Cardiac septum (tissue), 1 donor: ENCODE results near the gene TTLL11. TPM values are rescaled to one million over a fixed set of nuclear protein-coding genes. Genes with fewer than 3 reads are reported as not detected.
A peak's percentile ranks its signal among the peaks of the same experiment; 100 is the strongest.

Source experiments
- DNase-seq: peaks from one replicate; pipeline ENCODE4 v3.0.0-alpha.2; 2020; ENCODE audit warnings: low spot score
- intact Hi-C: fragments of 100-400 bp; cut with DNase I; formaldehyde crosslinking; loops from one replicate; pipeline ENCODE4 v1.14.0; 2022
- total RNA-seq: library from RNA; stranded (reverse); fragmentation: NEBNext Ultra II Directional; extraction: Animal tissue kit (Norgen Biotek cat#: 25700); gene quantifications from one replicate; pipeline ENCODE4 v1.2.1, GENCODE V29; 2021
- donor health status: DM: no; HTN: no; CAD: no.

TTLL11 gene
- total RNA-seq, 1 donor from 2014 or later: 12.6 TPM

DNA sequence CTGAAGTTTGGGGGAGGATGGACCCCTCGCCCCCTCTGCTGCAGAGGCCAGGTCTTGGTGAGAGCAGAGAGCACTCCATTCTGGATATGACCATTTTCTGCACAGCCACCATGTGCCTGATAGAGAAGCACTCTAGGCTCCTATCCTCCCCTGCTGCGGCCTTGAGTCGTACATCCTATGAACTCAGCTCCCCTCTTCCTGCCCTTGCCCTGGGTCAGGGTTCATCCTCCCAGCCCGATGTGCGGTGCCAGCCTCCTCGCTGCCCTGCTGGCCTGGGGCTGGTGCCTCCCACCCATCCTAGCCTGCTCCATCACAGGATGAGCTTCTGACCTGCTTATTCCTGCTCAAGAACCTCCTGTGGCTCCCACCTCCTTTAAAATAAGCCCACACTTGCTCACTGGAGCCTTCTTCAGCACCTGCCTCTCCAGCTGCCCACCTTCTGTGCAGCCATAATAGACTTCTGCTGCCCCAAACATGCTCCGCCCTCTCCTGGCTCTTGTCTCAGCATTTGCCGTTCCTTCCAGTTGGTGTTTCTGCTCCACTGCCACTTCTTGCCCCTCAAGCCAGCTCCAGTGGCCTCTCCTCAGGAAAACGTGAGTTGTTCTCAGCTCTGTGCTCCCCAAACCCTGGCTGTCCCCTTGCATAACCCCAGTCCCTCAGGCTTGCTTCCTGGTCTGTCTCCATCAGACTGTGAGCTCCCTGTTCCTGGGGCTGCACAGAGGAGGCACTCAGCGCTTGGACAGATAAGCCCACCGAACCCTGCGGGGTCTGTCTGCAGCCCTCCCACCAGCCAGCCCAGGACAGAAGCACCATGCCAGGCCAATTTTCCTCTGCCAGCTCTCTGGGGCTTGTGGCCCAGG lies 22.3 kb upstream of the TTLL11 start:
- intact Hi-C loops: no loop called here
- DNase-seq: no peak

DNA sequence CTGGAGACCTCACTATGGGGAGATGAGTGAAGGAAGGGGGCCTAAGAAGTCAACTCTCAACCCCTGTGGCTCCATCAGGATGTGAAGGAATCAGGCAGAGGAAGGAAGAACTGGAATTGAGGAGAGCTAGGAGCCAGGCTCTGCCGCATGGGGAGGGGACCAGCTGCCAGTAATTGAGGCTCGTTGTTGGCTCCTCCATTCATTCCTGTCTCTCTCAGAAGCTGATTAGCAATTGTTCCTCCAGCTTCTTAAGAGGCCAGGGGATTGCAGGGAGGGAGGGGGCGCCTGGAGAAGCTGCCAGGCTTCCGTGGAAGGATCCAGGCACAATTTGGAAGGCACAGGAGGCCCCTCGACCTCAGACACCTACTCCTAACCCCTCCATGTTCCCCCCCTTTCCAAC lies 20.5 kb upstream of the TTLL11 start:
- intact Hi-C loops: no loop called here
- no peak for DNase-seq

DNA sequence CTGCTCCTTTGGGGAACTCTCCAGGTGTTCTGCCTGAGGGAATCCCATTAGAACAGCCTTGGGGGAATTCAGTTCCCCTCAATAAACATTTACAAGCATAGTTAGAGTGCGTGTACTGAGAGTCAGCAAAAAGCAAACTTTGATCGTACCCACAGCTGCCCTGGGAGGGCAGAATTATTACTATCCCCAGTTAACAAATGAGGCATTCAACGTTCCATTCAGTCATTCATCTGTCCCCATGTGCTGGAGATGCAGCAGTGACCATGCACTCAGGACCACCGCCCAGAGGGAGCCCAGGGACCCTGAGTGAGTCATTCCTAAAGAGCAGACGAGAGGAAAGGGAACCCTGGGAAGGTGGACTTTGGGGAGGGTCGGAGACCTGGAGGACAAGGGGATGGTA lies 19.1 kb upstream of the TTLL11 start:
- intact Hi-C loops: no loop called here
- DNase-seq: no peak

DNA sequence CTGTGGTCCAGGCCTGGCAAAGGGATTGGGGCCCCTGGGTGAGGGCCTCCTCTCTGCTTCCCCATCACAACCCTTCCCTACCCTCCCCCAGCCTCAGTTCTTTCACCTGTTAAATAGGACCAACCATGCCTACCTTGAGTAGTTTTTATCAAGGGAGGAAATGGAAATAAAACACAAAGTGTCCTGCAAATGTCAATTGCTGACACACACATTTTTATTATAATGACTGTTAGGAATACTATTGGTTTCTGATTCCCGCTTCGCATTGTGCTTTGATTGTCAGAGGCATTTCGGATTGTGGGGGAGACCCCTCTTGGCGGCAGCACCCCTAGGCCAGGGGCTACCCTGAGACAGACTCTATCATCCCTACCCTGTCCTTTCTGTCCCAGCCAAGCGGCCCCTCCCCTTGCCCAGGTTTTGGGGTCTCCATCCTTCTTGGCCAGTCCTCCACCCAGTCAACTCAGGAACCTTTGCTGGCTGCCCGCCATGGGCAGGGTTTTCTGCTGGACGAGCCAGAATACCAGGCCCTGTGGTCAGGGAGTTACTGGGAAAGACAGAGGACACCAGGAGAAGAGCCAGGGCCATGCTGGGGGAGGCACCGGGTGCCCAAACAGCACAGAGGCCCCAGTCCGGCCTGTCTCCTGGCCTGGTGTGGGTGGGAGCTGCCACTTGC lies 18.4 kb upstream of the TTLL11 start:
- intact Hi-C loops: no loop called here
- DNase-seq: no peak

DNA sequence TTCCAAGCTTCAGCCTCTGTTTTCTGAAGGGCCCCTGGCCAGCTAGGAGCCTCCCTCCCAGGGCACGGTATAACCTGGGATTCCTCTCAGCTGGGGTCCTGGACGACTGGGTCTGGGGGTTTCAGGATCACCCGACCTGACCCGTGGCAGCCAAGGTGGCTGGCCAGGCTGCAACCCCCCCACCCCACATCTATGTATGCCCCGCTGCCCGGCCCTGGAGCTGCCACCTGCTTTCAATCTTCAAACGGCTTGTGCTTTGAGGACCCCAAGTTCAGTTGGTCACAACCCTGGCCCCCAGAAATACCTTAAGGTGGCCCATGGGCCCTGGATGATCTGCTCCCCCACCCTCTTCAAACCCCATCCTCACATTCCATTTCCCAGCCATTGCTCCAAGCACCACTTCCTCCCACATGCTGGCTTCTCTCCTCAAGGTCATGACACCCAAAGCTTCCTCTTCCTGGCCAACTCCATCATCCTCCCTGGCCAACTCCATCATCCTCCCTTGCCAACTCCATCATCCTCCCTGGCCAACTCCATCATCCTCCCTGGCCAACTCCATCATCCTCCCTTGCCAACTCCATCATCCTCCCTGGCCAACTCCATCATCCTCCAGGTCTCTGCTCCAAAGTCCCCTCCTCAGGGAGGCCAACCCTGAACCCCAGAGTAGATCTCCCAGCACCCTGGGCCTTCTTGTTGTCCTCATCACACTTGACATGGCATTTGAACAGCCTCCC lies 17.2 kb upstream of the TTLL11 start:
- intact Hi-C loops: no loop called here
- no peak for DNase-seq

DNA sequence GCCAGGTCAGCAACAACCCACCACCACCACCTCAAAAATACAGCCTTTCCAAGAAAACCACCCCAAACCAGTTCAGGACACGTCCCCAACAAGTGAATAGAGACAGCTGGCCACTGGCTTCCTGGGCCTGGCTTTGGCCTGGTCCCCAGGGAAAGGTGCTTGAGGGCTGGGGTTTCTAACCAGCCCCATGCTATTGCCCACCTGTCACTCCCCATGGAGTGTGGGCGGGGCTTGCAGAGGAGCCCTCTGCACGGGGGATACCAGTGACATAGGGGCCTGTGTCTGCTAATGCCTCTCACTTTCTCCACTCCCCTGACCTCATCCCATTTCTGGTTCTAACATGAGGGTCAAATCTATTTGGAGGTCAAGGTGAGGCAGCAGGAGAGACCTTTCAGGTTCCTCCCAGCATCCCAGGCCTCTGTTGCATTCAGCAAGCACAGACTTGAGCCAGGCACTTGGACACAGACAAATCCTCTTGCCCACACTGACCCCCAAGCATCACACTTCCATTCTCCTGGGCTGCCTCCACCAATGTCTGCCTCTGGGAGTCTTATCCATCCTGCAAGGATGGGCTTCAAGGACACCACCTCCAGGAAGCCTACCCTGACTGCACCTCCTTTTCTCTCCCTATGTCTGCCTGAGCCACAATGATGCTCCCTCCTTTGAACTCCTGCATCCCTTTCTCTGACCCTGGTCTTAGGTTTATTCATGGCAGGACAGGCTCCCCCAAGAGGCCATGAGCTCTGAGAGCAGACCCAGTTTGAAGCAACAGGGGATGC lies 16.1 kb upstream of the TTLL11 start:
- DNase-seq: no peak
- intact Hi-C loops: no loop called here

DNA sequence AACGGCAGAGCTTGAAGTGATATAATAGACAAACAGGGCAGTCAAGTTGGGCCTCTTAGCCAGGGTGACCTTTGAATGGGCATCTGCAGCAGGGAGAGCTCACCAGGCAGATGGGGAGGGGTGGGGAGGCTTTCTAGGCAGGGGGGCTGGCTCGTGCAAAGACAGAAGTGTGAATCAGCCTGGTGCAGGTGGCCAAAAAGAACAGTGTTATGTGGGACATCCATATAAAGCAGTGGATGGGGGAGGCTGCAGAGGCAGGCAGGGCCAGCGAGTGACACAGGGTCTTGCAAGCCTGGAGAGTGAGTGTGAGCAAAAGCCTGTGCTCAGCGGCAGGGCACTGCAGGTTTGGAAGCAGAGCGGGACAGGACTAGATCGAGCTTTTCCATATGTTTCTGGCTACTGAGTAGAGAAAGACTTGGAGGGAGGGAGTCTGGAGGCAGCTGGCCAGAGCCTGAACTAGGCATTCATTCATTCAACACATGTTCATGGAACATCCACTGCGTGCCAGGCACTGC lies 14.2 kb upstream of the TTLL11 start:
- intact Hi-C loops: no loop called here
- no peak for DNase-seq

DNA sequence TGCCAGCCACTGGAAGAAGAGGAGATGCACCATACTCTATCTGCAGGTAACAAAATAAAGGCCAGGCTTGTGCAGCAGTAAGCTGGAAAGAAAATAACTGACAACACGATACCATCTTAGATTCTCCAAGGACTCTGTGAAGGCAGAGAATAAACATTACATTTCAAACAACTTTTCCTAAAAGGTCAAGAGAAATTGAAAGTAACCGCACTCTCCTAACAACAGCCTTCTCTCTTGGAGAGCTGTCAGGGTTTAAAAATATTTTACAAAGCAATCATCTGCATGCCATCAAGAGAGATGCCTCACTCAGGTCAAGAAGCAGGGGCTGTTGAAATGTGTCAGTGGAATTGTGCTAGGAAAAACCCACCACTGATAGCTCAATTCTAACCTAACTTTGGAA lies 13.5 kb upstream of the TTLL11 start:
- DNase-seq: no peak
- intact Hi-C loops: no loop called here

DNA sequence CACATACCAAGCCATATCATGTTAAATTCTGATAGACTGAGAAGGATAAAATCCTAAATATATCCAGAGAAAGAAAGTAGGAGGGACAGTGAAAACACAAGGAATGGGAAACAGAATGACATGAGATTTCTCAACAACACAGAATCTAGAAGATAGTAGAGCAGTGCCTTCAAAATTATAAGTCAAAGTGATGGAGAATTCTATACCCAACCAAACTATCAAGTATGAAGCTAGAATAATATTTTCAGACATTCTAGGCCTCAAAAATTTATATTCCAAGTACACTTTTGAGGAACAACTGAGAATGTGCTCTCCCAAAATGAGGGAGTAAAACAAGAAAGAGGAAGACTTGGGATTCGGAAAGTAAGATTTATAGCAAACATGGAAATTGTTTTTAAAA lies 10.9 kb upstream of the TTLL11 start:
- no peak for DNase-seq
- intact Hi-C loops: loop anchor here (5.0 kb wide), 1 partner anchor 348 kb away; no protein-coding TSS in a partner anchor

DNA sequence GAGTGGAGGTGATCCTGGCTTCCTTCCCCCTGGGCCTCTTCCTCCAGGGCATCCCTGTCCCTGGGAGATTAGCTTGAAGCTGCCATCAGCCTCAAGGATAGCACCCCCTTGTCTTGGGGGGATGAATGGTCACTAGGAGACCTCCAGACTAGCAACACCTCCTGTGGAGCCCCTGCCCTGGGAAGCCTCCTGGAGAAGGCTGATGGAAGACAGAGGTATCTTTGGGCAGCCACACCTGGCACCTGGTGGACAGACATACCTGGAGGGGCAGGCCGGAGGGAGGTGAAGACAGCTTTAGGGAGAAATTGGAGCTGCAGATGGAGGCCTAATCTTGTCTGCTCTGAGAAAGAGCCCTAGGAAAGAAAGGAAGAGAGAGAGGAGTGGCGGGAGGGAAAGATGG lies 9.0 kb upstream of the TTLL11 start:
- intact Hi-C loops: loop anchor here (5.0 kb wide), 1 partner anchor 350 kb away; no protein-coding TSS in a partner anchor
- DNase-seq: peak; percentile 72

DNA sequence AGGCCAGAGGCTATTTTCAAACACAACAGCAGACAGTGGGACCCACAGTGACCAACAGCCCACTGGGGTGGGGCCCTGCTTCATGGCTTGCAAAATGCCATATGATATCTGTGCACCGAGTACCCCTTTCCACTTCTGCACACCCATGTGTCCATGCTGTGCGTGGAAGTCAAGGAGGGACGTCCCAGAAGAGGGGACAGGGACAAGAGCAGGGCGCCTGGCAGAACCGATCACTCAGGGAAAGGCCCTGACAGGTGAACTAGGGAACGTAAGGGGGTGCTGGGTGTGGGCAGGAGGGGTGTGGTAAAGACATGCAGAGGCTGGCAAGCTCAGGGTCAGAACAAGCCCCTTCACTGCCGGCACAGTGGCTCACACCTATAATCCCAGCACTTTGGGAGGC lies 7.6 kb upstream of the TTLL11 start:
- no peak for DNase-seq
- intact Hi-C loops: loop anchor here (1.0 to 5.0 kb wide), 2 partner anchors 24 to 352 kb away; no protein-coding TSS in a partner anchor

DNA sequence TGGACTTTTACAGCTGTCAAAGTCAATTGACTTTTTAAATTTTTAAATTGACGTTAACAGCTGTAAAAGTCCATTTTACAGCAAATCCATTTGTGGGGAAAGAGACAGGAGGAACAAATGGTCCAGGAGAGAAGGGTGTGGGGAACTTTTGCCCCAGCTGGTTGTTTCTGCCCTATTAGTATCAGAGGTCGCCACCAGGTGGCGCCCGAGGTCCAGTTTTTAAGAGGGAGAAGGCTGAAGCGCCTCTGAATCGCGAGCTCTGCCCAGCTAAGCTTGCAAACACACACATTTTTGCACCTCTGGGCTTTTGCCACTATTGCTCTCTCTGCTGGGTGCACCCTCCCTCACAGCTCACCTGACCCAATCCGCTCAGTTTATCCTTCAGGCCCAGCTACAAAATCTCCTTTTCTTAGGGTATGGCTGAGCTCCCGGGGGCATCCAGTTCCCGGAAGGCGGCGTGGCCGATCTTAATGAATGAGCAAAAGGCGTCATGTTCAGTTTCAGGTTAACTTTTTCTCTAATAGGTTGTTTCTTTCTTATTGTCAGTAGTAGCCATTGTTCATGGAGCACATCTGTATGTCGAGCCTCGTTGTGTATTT lies 6.3 kb upstream of the TTLL11 start:
- DNase-seq: peak; percentile 91
- intact Hi-C loops: loop anchor here (1.0 to 10.0 kb wide), 3 partner anchors 251 to 715 kb away; no protein-coding TSS in a partner anchor

DNA sequence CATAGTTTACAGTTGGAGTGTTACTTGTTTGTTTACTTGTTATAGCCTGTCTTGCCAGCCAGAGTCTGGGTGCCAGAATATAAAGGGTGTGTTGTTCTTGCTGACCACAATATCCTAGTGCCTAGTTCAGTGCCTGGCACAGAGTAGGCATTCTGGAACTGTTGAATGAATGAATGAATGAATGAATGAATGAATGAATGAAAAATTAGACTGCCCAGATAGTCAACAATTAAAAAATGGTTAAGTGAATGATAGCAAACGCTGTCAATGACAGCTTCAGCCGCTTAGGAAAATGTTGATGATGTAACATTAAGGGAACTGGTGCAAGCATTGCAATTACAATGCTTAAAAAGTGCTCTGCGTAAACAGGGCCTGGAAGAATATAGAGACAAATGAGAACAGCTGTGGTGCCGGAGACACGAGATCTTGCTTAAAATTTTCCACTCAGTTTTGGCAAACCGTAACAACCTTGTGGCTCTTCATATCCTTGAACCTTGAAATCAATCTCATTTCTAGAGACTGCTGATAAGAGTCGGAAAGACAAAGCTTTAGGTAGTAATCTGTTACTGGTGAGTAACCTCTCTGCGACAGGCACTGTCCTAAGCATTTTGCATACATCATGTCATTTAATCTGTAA lies 4.7 kb upstream of the TTLL11 start:
- intact Hi-C loops: loop anchor here (5.0 to 10.0 kb wide), 2 partner anchors 550 to 717 kb away; no protein-coding TSS in a partner anchor
- DNase-seq: no peak

DNA sequence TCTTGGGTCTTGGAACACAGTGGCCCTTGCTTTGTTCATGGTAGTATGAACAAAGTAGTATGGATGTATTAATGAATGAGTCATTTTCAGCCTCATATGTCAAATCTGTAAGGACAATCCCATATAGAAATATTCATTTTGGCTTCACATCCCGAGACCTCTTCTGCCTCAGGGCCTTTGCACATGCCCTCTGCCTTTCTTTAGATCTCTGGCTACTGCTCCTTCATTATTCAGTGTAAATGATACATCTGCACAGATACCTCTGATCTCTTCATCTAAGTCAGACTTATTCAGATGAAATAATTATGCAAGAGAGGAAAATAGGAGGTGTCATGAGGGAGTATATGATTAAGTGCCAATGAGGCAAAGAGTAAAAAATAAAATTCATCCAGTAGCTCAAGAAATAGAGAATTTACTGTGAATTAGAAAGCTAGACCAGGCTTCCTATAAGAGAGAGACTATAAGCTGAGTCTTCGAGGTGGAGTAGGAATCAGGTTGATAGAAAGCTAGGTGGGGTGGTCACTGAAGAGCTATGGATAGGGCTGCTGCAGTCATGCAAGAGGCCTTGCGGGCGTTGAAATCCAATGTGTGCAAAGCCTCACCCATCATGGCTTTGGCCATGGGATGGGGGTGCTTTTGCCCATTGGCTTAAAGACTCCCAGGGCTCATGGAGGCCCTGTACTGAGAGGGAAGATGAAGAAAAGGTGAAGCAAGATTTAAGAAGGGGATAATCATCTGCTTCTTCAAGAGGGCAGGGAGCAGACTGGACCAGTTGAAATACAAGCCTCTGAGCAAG lies 3.7 kb upstream of the TTLL11 start:
- DNase-seq: peak; percentile 51
- intact Hi-C loops: loop anchor here (5.0 to 10.0 kb wide), 2 partner anchors 550 to 718 kb away; no protein-coding TSS in a partner anchor

DNA sequence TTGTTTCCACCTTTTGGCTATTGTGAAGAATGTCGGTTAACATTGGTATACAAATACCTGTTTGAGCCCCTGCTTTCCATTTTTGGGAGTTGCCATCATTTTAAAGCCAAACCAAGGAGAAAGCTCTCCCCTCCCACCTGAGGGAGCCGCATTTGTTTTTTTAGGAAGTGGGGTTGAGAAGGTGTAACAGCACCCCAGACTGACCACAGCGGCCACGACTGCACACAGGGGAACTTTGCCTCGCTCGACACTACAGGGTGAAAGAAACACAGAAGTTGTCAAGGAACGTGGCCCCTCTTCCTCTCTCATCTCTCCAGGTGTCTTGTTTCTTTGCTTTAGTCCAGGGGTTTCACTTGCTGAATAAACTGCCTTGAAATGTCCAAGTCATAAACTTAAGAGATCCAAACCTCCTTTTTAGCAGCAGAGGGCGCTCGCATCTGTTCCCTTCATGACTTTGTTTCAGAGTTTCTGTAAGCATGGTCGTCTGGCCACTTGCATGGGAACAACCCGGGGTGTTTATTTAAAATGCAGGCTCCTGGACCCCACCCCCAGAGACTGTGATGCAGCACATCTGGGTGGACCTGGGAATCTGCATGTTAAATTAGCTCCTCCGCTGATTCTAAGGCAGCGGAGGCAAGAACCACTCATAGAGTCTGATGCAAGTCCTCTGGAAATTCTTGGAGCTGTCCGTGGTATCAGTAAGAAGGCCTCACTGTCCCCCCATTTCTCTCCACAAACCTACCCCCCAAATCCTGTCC lies 2.1 kb upstream of the TTLL11 start:
- intact Hi-C loops: loop anchor here (5.0 to 10.0 kb wide), 2 partner anchors 548 to 720 kb away; no protein-coding TSS in a partner anchor
- peak; percentile 69 for DNase-seq
